HFF-Myc (cell line): ENCODE measurements around the gene DDIT4.
"Not testable (repeated sequence)": the region's sequence is repeated elsewhere in the genome, so short reads cannot be mapped to it uniquely, and the experiment has no call there.

Experiments used
- DNase-seq: peaks from one replicate; pipeline ENCODE4 v3.0.0-alpha.2; 2011; ENCODE audit warnings: low read depth; ENCODE audit errors: extremely low read depth
- H3K4me3 ChIP-seq: replicated peaks from 2 replicates; pipeline ENCODE4 v1.5.1; 2011; ENCODE audit warnings: low read depth, mild to moderate bottlenecking, control low read depth, low read length
- CTCF ChIP-seq: IDR thresholded peaks from 2 replicates; pipeline ENCODE4 v1.5.1; 2012; ENCODE audit warnings: mild to moderate bottlenecking, low read depth, low read length, control low read depth; ENCODE audit errors: missing control alignments

Gene DDIT4

GRCh38 chr10:72283131-72283530 is 9.4 kb downstream of the DDIT4 start:
- H3K4me3 ChIP-seq = no peak overlapping the region
- TF ChIP-seq CTCF = no peak
- no peak for DNase-seq

GRCh38 chr10:72285972-72286521 is 12.3 kb downstream of the DDIT4 start:
- H3K4me3 ChIP-seq = no peak overlapping the region
- no peak for TF ChIP-seq CTCF
- DNase-seq = no peak

- TF ChIP-seq CTCF = no peak
- DNase-seq = no peak
- no peak overlapping the region for H3K4me3 ChIP-seq
Measured at GRCh38 chr10:72291019-72291532, 17.4 kb downstream of the DDIT4 start.

GRCh38 chr10:72292223-72292691 is 18.5 kb downstream of the DDIT4 start:
- H3K4me3 ChIP-seq = no peak overlapping the region
- TF ChIP-seq CTCF = no peak
- no peak for DNase-seq

GRCh38 chr10:72295330-72295910 is 21.7 kb downstream of the DDIT4 start:
- no peak for DNase-seq
- H3K4me3 ChIP-seq = no peak overlapping the region
- no peak for TF ChIP-seq CTCF

- H3K4me3 ChIP-seq = peak overlapping the region; percentile 52
- DNase-seq = not testable (repeated sequence)
Measured at GRCh38 chr10:72296829-72297280, 23.1 kb downstream of the DDIT4 start.

- H3K4me3 ChIP-seq = peak overlapping the region; percentile 52
- TF ChIP-seq CTCF = no peak
- peak; percentile 77 for DNase-seq
Measured at GRCh38 chr10:72297281-72297804, 23.6 kb downstream of the DDIT4 start.
